Left lung (tissue), 10 donors: ENCODE measurements around the gene GABRG3. TPM values are rescaled to one million over a fixed set of nuclear protein-coding genes. Genes with fewer than 3 reads are reported as not detected.

Experiments
- ATAC-seq: fragments of 200-7000 bp; cut with Tn5 transposase; one replicate; pipeline ENCODE4 v1.9.1; 2020; ENCODE audit warnings: moderate library complexity
- DNase-seq, 4 donors: peaks; one replicate each; pipeline ENCODE4 v3.0.0-alpha.2; 2013 to 2020
- H3K27ac ChIP-seq, 2 donors: fragments of 200-600 bp; sonication (generic) in 1 of 2; one replicate each; pipeline versions ENCODE4 v1.5.0 to v1.8.0; 2020 to 2021
- H3K27me3 ChIP-seq, 2 donors: fragments of 200-600 bp; sonication (generic) in 1 of 2; one replicate each; pipeline versions ENCODE4 v1.5.0 to v1.8.0; 2020 to 2021
- H3K36me3 ChIP-seq, 2 donors: fragments of 200-600 bp; sonication (generic) in 1 of 2; one replicate each; pipeline versions ENCODE4 v1.5.0 to v1.8.0; 2020 to 2021
- H3K4me1 ChIP-seq, 2 donors: fragments of 200-600 bp; one replicate each; pipeline ENCODE4 v1.8.0; 2021
- H3K4me3 ChIP-seq, 2 donors: fragments of 200-600 bp; sonication (generic) in 1 of 2; one replicate each; pipeline versions ENCODE4 v1.5.0 to v1.8.0; 2020 to 2021; ENCODE audit warnings: mild to moderate bottlenecking in 1 of 2
- H3K9me3 ChIP-seq, 2 donors: fragments of 200-600 bp; sonication (generic) in 1 of 2; one replicate each; pipeline versions ENCODE4 v1.5.0 to v1.8.0; 2020 to 2021
- CTCF ChIP-seq, 2 donors: fragments of 200-600 bp; sonication (generic) in 1 of 2; IDR thresholded peaks; one replicate each; pipeline versions ENCODE4 v1.5.0 to v1.8.0; 2021; ENCODE audit warnings: antibody characterized with exemption in 2 of 2
- intact Hi-C, 2 donors: fragments of 100-400 bp; cut with DNase I; formaldehyde crosslinking; loops; one replicate each; pipeline versions ENCODE4 v1.11.2 to v1.14.2; 2022
- polyA plus RNA-seq, 6 donors: library from polyadenylated mRNA; unstranded; fragments of 120-200 nt; gene quantifications; one replicate each; pipeline ENCODE4 v1.2.1, GENCODE V29; 2013; ENCODE audit not compliant: insufficient read length in 6 of 6
- total RNA-seq, 2 donors: library from RNA; stranded (reverse); fragmentation: NEBNext Ultra II Directional; extraction: Animal tissue kit (Norgen Biotek cat#: 25700); gene quantifications; one replicate each; pipeline ENCODE4 v1.2.1, GENCODE V29; 2021
- donor health status: DM: no; HTN: yes; CAD: no.
- donor health status: DM: no; HTN: no; CAD: no.

GABRG3 gene
- total and polyA plus RNA-seq, 8 donors: 0.23 to 13.8 (median 10.3) TPM; not detected in 1

GRCh38 chr15:27481768-27482167 lies 510.8 kb downstream of the GABRG3 start:
- intact Hi-C loops: no loop called here
- Histone ChIP-seq H3K4me1 (no peaks in the 10 kb centered on the region), H3K9me3 (no peaks in the 10 kb centered on the region), H3K27me3 (no peaks in the 10 kb centered on the region), H3K27ac (no peak overlapping the region), H3K4me3 (no peak overlapping the region), H3K36me3 (no peaks in the 10 kb centered on the region)
- ATAC-seq: no peak
- TF ChIP-seq CTCF (IDR thresholded peaks at IDR 0.05): no peak
- no peak for DNase-seq

GRCh38 chr15:27482287-27482686 lies 511.3 kb downstream of the GABRG3 start:
- no peaks in the 10 kb centered on the region for H3K36me3 ChIP-seq
- H3K27ac ChIP-seq: no peak overlapping the region
- intact Hi-C loops: no loop called here
- no peaks in the 10 kb centered on the region for H3K27me3 ChIP-seq
- H3K4me3 ChIP-seq: no peak overlapping the region
- no peaks in the 10 kb centered on the region for H3K4me1 ChIP-seq
- ATAC-seq: no peak
- TF ChIP-seq CTCF (IDR thresholded peaks at IDR 0.05): no peak
- H3K9me3 ChIP-seq: no peaks in the 10 kb centered on the region
- DNase-seq: no peak

GRCh38 chr15:27483124-27483523 lies 512.1 kb downstream of the GABRG3 start:
- H3K27me3 ChIP-seq: no peaks in the 10 kb centered on the region
- no peaks in the 10 kb centered on the region for H3K36me3 ChIP-seq
- no peaks in the 10 kb centered on the region for H3K4me1 ChIP-seq
- DNase-seq (no peak), ATAC-seq (no peak)
- H3K4me3 ChIP-seq: no peak overlapping the region
- H3K9me3 ChIP-seq: no peaks in the 10 kb centered on the region
- no peak overlapping the region for H3K27ac ChIP-seq
- TF ChIP-seq CTCF (IDR thresholded peaks at IDR 0.05): no peak
- intact Hi-C loops: no loop called here

GRCh38 chr15:27485265-27485664 lies 514.3 kb downstream of the GABRG3 start:
- ATAC-seq (no peak), DNase-seq (no peak)
- Histone ChIP-seq H3K9me3 (no peaks in the 10 kb centered on the region), H3K4me1 (no peaks in the 10 kb centered on the region), H3K27ac (no peak overlapping the region), H3K4me3 (no peak overlapping the region), H3K27me3 (no peaks in the 10 kb centered on the region), H3K36me3 (no peaks in the 10 kb centered on the region)
- TF ChIP-seq CTCF (IDR thresholded peaks at IDR 0.05): no peak
- intact Hi-C loops: no loop called here

DNA sequence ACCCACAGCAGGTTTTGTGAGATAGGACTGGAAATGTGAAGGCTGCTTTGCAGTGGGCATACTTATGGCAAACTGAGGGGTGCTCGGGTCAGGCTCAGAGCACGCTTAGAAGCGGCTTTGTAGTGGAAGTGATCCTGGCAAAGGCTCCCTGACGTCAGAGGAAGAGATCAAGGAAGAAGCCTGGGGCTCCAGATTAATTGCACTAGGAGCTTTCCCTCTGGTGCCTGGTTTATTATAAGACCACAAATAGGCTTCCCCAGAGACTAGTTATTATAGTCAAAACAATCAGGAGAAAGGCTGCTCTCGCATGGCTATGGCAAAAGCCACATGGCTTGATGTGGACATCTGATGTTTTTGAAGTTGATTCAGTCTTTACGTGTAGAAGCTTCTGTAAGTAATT lies 515.1 kb downstream of the GABRG3 start:
- DNase-seq (no peak), ATAC-seq (no peak)
- no peaks in the 10 kb centered on the region for H3K9me3 ChIP-seq
- no peaks in the 10 kb centered on the region for H3K36me3 ChIP-seq
- no peak for TF ChIP-seq CTCF (IDR thresholded peaks at IDR 0.05)
- intact Hi-C loops: no loop called here
- no peak overlapping the region for H3K4me3 ChIP-seq
- no peaks in the 10 kb centered on the region for H3K4me1 ChIP-seq
- H3K27ac ChIP-seq: no peak overlapping the region
- no peaks in the 10 kb centered on the region for H3K27me3 ChIP-seq
